Thyroid gland (tissue), 4 donors: ENCODE results near the gene PATE4. TPM values are rescaled to one million over a fixed set of nuclear protein-coding genes. Genes with fewer than 3 reads are reported as not detected.

ENCODE experiments used
- DNase-seq, 2 donors: peaks; one replicate each; pipeline ENCODE4 v3.0.0-alpha.2; 2019
- H3K27ac ChIP-seq, 3 donors: fragments of 200-600 bp; sonication (generic); 1 replicate in 2 of 3; 2 replicates in 1 of 3; pipeline ENCODE4 v1.5.1; 2016 to 2019; ENCODE audit warnings: mild to moderate bottlenecking in 1 of 3, moderate library complexity in 1 of 3
- H3K27me3 ChIP-seq: fragments of 200-600 bp; sonication (generic); one replicate; pipeline ENCODE4 v1.5.1; 2019
- H3K36me3 ChIP-seq, 2 donors: fragments of 200-600 bp; sonication (generic); one replicate each; pipeline ENCODE4 v1.5.1; 2016 to 2019
- H3K4me1 ChIP-seq, 2 donors: fragments of 200-600 bp; sonication (generic); one replicate each; pipeline ENCODE4 v1.5.1; 2017 to 2019
- H3K4me3 ChIP-seq, 3 donors: fragments of 200-600 bp; sonication (generic); replicated peaks in 1 of 3; 1 replicate in 2 of 3; 2 replicates in 1 of 3; pipeline ENCODE4 v1.5.1; 2016; ENCODE audit warnings: mild to moderate bottlenecking in 1 of 3
- H3K9me3 ChIP-seq: fragments of 200-600 bp; sonication (generic); one replicate; pipeline ENCODE4 v1.5.1; 2017
- POLR2A ChIP-seq, 2 donors: fragments of 450-650 bp; IDR thresholded peaks; one replicate each; pipeline ENCODE4 v1.6.1; 2017; ENCODE audit warnings: antibody characterized with exemption in 2 of 2, mild to moderate bottlenecking in 2 of 2, moderate library complexity in 1 of 2
- WGBS, 2 donors: methylation state at CpG; one replicate each; pipeline ENCODE4 v1.1.5; 2017; 5-methylcytosine and 5-hydroxymethylcytosine counted together
- intact Hi-C: fragments of 100-400 bp; cut with DNase I; formaldehyde crosslinking; loops from one replicate; pipeline ENCODE4 v1.15.1; 2023
- total RNA-seq, 4 donors: library from RNA; depleted of rRNA; stranded (reverse); fragments of >200 nt; gene quantifications; one replicate each; pipeline ENCODE4 v1.2.3, GENCODE V29; 2016
- TF ChIP-seq, protein P1 (sequence below), 6 experiments: fragments of 200-600 bp in 3 of 6; fragments of 450-650 bp in 3 of 6; sonication (generic) in 3 of 6; IDR thresholded peaks; one replicate each; pipeline ENCODE4 v1.5.1; 2016 to 2019; ENCODE audit warnings: antibody characterized with exemption in 6 of 6, mild to moderate bottlenecking in 2 of 6, inconsistent platforms in 1 of 6, moderate library complexity in 1 of 6

The PATE4 gene
- total RNA-seq, 4 donors from 2014 or later, result not detected

DNA sequence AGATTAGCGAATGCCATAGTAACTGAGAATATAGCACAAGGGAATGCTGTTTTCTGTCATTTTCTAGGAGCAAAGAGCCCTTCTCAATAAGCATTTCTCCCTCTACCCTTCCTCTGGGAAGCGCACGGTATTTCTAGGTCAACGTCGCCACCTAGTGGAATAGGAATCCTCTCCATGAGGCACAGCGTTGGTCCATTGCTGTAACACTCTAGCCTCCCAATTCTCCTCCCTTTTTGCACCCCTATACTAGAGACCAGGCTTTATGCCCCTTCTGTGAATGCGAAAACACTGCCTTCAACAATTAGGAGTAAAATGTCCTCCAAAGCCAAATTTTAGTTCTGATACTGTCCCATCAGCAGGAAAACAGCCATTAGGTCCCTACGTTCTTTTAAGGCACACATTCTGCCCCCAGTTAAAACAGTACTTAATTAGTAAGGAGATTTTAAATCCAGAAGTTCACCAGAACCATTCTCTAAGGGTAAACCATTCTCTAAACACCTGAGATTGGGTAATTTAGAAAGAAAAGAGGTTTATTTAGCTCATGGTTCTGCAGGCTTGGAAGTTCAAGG lies 41.5 kb downstream of the PATE4 start:
- 11% methylated on average over 8 of the region's 8 CpGs for WGBS, 2 donors
- intact Hi-C loops, result loop anchor here (5.0 to 10.0 kb wide), 2 partner anchors 152 to 250 kb away; partner anchors contain the start of gene CHEK1

GRCh38 chr11:125881291-125881690 lies 48.2 kb downstream of the PATE4 start:
- WGBS, 2 donors, result 65 to 71% methylated on average over 1 of the region's 1 CpG
- H3K36me3 ChIP-seq, result no peaks in the 10 kb centered on the region
- no peak for TF ChIP-seq POLR2A (IDR thresholded peaks at IDR 0.05)
- TF ChIP-seq, protein P1, sequence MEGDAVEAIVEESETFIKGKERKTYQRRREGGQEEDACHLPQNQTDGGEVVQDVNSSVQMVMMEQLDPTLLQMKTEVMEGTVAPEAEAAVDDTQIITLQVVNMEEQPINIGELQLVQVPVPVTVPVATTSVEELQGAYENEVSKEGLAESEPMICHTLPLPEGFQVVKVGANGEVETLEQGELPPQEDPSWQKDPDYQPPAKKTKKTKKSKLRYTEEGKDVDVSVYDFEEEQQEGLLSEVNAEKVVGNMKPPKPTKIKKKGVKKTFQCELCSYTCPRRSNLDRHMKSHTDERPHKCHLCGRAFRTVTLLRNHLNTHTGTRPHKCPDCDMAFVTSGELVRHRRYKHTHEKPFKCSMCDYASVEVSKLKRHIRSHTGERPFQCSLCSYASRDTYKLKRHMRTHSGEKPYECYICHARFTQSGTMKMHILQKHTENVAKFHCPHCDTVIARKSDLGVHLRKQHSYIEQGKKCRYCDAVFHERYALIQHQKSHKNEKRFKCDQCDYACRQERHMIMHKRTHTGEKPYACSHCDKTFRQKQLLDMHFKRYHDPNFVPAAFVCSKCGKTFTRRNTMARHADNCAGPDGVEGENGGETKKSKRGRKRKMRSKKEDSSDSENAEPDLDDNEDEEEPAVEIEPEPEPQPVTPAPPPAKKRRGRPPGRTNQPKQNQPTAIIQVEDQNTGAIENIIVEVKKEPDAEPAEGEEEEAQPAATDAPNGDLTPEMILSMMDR (IDR thresholded peaks at IDR 0.05), result no peak
- H3K4me1 ChIP-seq, result no peaks in the 10 kb centered on the region
- no peak overlapping the region for H3K27ac ChIP-seq
- no peak for DNase-seq
- intact Hi-C loops, result no loop called here
- H3K27me3 ChIP-seq, result no peaks in the 10 kb centered on the region
- H3K4me3 ChIP-seq, result no peak overlapping the region
- H3K9me3 ChIP-seq, result no peaks in the 10 kb centered on the region

More for the DNA sequence above, 41.5 kb downstream of the PATE4 start:
- Histone ChIP-seq H3K9me3 (no peaks in the 10 kb centered on the region), H3K36me3 (no peaks in the 10 kb centered on the region), H3K27ac (no peak overlapping the region), H3K4me1 (no peaks in the 10 kb centered on the region), H3K27me3 (no peaks in the 10 kb centered on the region), H3K4me3 (no peak overlapping the region)
- DNase-seq, result peak; percentile 48 to 49
- TF ChIP-seq POLR2A (IDR thresholded peaks at IDR 0.05), result no peak
- TF ChIP-seq, protein P1 (IDR thresholded peaks at IDR 0.05), result peak; percentile 25 to 78 (median 62)

DNA sequence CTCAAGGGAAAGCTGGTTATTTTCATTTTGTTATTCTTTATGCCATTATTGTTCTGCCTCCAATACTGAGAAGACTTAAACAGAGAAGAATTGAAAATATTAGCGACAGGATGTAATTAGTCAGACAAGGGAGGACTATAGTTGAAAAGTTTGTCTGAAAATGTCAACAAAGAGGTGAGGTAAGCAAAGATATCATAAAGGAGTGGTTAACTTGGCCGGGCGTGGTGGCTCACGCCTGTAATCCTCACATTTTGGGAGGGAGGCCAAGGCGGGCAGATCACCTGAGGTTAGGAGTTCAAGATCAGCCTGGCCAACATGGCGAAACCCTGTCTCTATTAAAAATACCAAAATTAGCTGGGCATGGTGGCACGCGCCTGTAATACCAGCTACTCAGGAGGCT lies 50.3 kb downstream of the PATE4 start:
- H3K9me3 ChIP-seq, result no peaks in the 10 kb centered on the region
- 81 to 84% methylated on average over 8 of the region's 8 CpGs for WGBS, 2 donors
- no peaks in the 10 kb centered on the region for H3K36me3 ChIP-seq
- no peak for DNase-seq
- H3K4me3 ChIP-seq, result no peak overlapping the region
- no peaks in the 10 kb centered on the region for H3K27me3 ChIP-seq
- no peak for TF ChIP-seq POLR2A (IDR thresholded peaks at IDR 0.05)
- TF ChIP-seq, protein P1 (IDR thresholded peaks at IDR 0.05), result no peak
- peaks cover 0 to 2% of the 10 kb centered on the region in 2 donors for H3K4me1 ChIP-seq
- intact Hi-C loops, result no loop called here
- no peak overlapping the region for H3K27ac ChIP-seq

DNA sequence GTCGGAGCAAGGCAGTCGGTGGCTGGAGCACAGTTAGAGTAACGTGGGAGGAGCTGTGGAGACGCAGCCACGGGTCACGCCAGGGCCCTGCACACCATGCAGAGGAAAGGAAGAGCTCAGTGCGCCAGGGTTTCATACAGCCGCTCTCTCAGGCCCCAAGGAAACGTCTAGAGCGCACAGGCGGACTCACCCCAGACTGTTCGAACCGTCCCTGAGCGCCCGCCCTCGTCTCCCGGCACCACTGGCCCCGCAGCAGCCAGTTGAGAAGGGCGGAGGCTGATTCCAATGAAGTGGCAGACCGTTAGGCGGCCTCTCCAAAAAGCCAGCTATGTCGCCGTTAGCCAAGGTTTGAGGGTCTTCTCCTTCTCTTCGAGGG lies 53.9 kb downstream of the PATE4 start:
- H3K4me3 ChIP-seq, result peak overlapping the region in 1 of 3 donors; percentile 92
- no peaks in the 10 kb centered on the region for H3K36me3 ChIP-seq
- peaks cover 0 to 4% of the 10 kb centered on the region in 2 donors for H3K4me1 ChIP-seq
- intact Hi-C loops, result no loop called here
- H3K9me3 ChIP-seq, result no peaks in the 10 kb centered on the region
- DNase-seq, result peak; percentile 40 to 59
- TF ChIP-seq, protein P1 (IDR thresholded peaks at IDR 0.05), result peak in 1 of 6 experiments; percentile 11
- no peak for TF ChIP-seq POLR2A (IDR thresholded peaks at IDR 0.05)
- peak overlapping the region in 1 of 3 donors; percentile 86 for H3K27ac ChIP-seq
- 9 to 10% methylated on average over 12 to 19 of the region's 24 CpGs for WGBS, 2 donors
- H3K27me3 ChIP-seq, result no peaks in the 10 kb centered on the region
